ENCODE data around the gene PERP.

Gene PERP

DNA sequence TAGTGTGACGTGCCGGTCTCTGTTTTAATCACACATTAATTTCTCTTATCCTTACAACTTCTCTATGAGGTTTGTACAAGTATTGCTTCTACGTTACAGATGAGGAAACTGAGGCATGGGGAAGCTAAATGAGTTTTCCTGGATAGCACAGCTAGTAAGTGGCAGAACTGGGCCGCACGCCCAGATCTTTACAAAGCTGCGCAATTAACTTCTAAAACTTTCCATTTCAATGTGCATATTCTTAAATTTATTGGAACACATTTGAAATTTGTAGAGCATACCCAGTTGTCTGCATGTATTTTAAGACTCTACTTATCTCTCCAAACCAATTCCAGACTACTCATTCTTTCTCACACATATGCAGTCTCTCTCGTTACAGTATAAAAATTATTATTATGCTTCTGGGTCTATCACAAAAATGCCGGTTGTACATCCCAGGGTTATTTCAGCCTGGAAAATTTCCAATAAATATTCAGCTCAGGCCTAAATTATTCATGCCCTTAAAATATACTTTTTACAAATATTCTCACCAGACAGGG lies 10.2 kb upstream of the PERP start:
- H3K4me3 ChIP-seq (ENCODE audit: insufficient read depth, low read length, poor library complexity, severe bottlenecking) = no peak overlapping the region
- TF ChIP-seq, protein P1, sequence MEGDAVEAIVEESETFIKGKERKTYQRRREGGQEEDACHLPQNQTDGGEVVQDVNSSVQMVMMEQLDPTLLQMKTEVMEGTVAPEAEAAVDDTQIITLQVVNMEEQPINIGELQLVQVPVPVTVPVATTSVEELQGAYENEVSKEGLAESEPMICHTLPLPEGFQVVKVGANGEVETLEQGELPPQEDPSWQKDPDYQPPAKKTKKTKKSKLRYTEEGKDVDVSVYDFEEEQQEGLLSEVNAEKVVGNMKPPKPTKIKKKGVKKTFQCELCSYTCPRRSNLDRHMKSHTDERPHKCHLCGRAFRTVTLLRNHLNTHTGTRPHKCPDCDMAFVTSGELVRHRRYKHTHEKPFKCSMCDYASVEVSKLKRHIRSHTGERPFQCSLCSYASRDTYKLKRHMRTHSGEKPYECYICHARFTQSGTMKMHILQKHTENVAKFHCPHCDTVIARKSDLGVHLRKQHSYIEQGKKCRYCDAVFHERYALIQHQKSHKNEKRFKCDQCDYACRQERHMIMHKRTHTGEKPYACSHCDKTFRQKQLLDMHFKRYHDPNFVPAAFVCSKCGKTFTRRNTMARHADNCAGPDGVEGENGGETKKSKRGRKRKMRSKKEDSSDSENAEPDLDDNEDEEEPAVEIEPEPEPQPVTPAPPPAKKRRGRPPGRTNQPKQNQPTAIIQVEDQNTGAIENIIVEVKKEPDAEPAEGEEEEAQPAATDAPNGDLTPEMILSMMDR (IDR thresholded peaks at IDR 0.05; ENCODE audit: insufficient read depth, low read length, poor library complexity, severe bottlenecking) = no peak
- no peak for TF ChIP-seq EZH2phosphoT487 (conservative IDR thresholded peaks at IDR 0.05; ENCODE audit: low read length)

DNA sequence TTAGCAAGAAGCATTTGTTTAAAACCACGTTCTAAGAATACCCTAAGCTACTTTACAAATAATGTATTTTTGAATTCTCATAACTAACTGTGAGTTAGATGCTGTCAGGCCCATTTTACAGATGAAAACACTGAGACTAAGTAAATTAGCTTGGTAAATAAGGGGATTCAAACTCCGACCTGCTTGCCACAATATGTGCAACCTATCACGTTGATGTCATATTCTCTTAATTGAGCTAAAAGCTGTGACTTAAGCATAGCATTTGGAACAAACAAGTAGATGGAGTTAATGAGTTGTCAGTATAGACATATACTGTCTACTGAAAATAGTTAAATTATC lies 9.4 kb upstream of the PERP start:
- no peak overlapping the region for H2AFZ ChIP-seq (ENCODE audit: low read depth, low read length, severe bottlenecking)
- H3K9me2 ChIP-seq (replicated peaks; ENCODE audit: insufficient read depth, low read length) = no peaks in the 10 kb centered on the region
- no peaks in the 10 kb centered on the region for H3F3A ChIP-seq (ENCODE audit: insufficient read depth)
- H3K79me2 ChIP-seq (ENCODE audit: insufficient read depth, low read length) = no peaks in the 10 kb centered on the region
- H3K9me3 ChIP-seq (ENCODE audit: insufficient read depth, low read length) = no peaks in the 10 kb centered on the region
- no peaks in the 10 kb centered on the region for H4K20me1 ChIP-seq (ENCODE audit: low read depth, low read length)
- H3K9ac ChIP-seq (ENCODE audit: low read length) = no peak overlapping the region
- TF ChIP-seq EZH2phosphoT487 (conservative IDR thresholded peaks at IDR 0.05; ENCODE audit: low read length) = no peak
- TF ChIP-seq, protein P1 (IDR thresholded peaks at IDR 0.05; ENCODE audit: insufficient read depth, low read length, poor library complexity, severe bottlenecking) = no peak
- no peak overlapping the region for H3K27ac ChIP-seq (ENCODE audit: low read depth, low read length)
- H3K4me3 ChIP-seq (ENCODE audit: insufficient read depth, low read length, poor library complexity, severe bottlenecking) = no peak overlapping the region
- H3K36me3 ChIP-seq (ENCODE audit: low read length) = no peaks in the 10 kb centered on the region
- H3K4me2 ChIP-seq (ENCODE audit: low read depth, low read length, poor library complexity, severe bottlenecking) = no peak overlapping the region
- H3K27me3 ChIP-seq (ENCODE audit: low read length) = no peaks in the 10 kb centered on the region

More for the DNA sequence above, 10.2 kb upstream of the PERP start:
- H4K20me1 ChIP-seq (ENCODE audit: low read depth, low read length) = no peaks in the 10 kb centered on the region
- H3K9me3 ChIP-seq (ENCODE audit: insufficient read depth, low read length) = no peaks in the 10 kb centered on the region
- no peaks in the 10 kb centered on the region for H3F3A ChIP-seq (ENCODE audit: insufficient read depth)
- no peaks in the 10 kb centered on the region for H3K9me2 ChIP-seq (replicated peaks; ENCODE audit: insufficient read depth, low read length)
- H3K9ac ChIP-seq (ENCODE audit: low read length) = no peak overlapping the region
- no peaks in the 10 kb centered on the region for H3K27me3 ChIP-seq (ENCODE audit: low read length)
- H3K36me3 ChIP-seq (ENCODE audit: low read length) = no peaks in the 10 kb centered on the region
- no peak overlapping the region for H3K27ac ChIP-seq (ENCODE audit: low read depth, low read length)
- H3K4me2 ChIP-seq (ENCODE audit: low read depth, low read length, poor library complexity, severe bottlenecking) = no peak overlapping the region
- H3K79me2 ChIP-seq (ENCODE audit: insufficient read depth, low read length) = no peaks in the 10 kb centered on the region
- H2AFZ ChIP-seq (ENCODE audit: low read depth, low read length, severe bottlenecking) = no peak overlapping the region

DNA sequence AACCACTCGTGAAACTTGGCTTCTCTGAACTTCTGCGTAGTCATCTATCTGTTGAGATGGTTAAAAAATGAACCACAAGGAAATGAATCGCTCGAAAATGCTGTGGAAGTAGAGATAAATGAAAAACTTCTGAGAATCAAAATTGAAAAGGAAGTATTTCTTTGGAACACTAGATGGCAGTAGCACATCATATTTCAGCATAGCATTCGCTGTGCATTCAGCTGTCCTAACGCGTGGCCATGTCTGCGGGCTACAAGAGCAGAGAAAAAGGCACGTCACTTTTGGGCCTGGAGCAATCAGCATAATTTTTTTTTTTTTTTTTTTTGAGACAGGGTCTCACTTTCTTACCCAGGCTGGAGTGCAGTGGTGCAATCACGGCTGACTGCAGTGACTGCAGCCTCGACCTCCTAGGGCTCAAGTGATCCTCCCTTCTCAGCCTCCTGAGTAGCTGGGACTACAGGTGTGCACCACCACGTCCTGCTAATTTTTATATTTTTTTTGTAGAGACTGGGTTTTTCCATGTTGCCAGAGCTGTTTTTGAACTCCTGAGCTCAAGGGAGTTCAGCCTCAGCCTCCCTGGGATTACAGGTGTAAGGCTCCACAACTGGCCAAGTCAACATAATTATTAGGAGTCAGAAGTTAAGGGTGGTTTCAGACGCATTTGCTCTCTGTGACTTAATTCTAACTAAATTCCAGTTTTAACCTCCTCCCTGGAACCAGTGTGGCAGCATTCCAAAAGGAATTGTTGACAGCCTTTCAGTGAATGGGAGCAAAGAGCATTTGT lies 8.8 kb upstream of the PERP start:
- Histone ChIP-seq H3K27ac (ENCODE audit: low read depth, low read length) (no peak overlapping the region), H3K36me3 (ENCODE audit: low read length) (no peaks in the 10 kb centered on the region), H3K9me2 (replicated peaks; ENCODE audit: insufficient read depth, low read length) (no peaks in the 10 kb centered on the region), H3K79me2 (ENCODE audit: insufficient read depth, low read length) (no peaks in the 10 kb centered on the region), H3K9ac (ENCODE audit: low read length) (no peak overlapping the region), H2AFZ (ENCODE audit: low read depth, low read length, severe bottlenecking) (no peak overlapping the region), H3F3A (ENCODE audit: insufficient read depth) (no peaks in the 10 kb centered on the region), H4K20me1 (ENCODE audit: low read depth, low read length) (no peaks in the 10 kb centered on the region), H3K9me3 (ENCODE audit: insufficient read depth, low read length) (no peaks in the 10 kb centered on the region), H3K4me2 (ENCODE audit: low read depth, low read length, poor library complexity, severe bottlenecking) (no peak overlapping the region), H3K4me3 (ENCODE audit: insufficient read depth, low read length, poor library complexity, severe bottlenecking) (no peak overlapping the region), H3K27me3 (ENCODE audit: low read length) (no peaks in the 10 kb centered on the region)
- TF ChIP-seq, protein P1 (IDR thresholded peaks at IDR 0.05; ENCODE audit: insufficient read depth, low read length, poor library complexity, severe bottlenecking) = peak; percentile 46
- no peak for TF ChIP-seq EZH2phosphoT487 (conservative IDR thresholded peaks at IDR 0.05; ENCODE audit: low read length)

All from SU-DHL-6 (cell line).